ENCODE results near the gene AP4S1.
"Not testable (repeated sequence)": the region's sequence is repeated elsewhere in the genome, so short reads cannot be mapped to it uniquely, and the experiment has no call there.

The AP4S1 gene

GRCh38 chr14:31026077-31026449, 614 bp downstream of the AP4S1 start, which contains the start of gene STRN3:
STRN3 (minus strand) TSS chr14:31026379; CDS start chr14:31026185, 194 bp downstream.
- Histone ChIP-seq H3K27ac (ENCODE audit: low read length) (no peak within 1 kb of the TSS), H3K9me3 (ENCODE audit: control insufficient read depth, insufficient read depth, low read length) (no peaks in the 10 kb centered on the region), H3K27me3 (ENCODE audit: control insufficient read depth, insufficient read depth, low read length) (no peaks in the 10 kb centered on the region), H3K4me1 (ENCODE audit: control insufficient read depth, insufficient read depth, low read length) (no peaks in the 10 kb centered on the region), H3K4me3 (ENCODE audit: low read length) (peak within 1 kb of the TSS; percentile 99), H3K36me3 (ENCODE audit: control insufficient read depth, insufficient read depth, low read length) (no peaks in the 10 kb centered on the region)
- no CpG with 5 or more reads among the region's 31 CpGs for WGBS (ENCODE audit: insufficient coverage, insufficient read length)
- DNase-seq (ENCODE audit: low read depth, low spot score) = no peak

- no peaks in the 10 kb centered on the region for H3K27me3 ChIP-seq (ENCODE audit: control insufficient read depth, insufficient read depth, low read length)
- no peaks in the 10 kb centered on the region for H3K9me3 ChIP-seq (ENCODE audit: control insufficient read depth, insufficient read depth, low read length)
- WGBS (ENCODE audit: insufficient coverage, insufficient read length) = no CpG with 5 or more reads among the region's 48 CpGs
- no peaks in the 10 kb centered on the region for H3K36me3 ChIP-seq (ENCODE audit: control insufficient read depth, insufficient read depth, low read length)
- DNase-seq (ENCODE audit: low read depth, low spot score) = peak; percentile 97
- H3K4me1 ChIP-seq (ENCODE audit: control insufficient read depth, insufficient read depth, low read length) = no peaks in the 10 kb centered on the region
- H3K27ac ChIP-seq (ENCODE audit: low read length) = no peak overlapping the region
- H3K4me3 ChIP-seq (ENCODE audit: low read length) = peak overlapping the region; percentile 99; the same call in 1 of the 2 replicates
Measured at GRCh38 chr14:31026450-31027235, 1.2 kb downstream of the AP4S1 start.

- no peak for DNase-seq (ENCODE audit: low read depth, low spot score)
- no CpG with 5 or more reads among the region's 1 CpG for WGBS (ENCODE audit: insufficient coverage, insufficient read length)
- H3K4me3 ChIP-seq (ENCODE audit: low read length) = no peak overlapping the region
Measured at GRCh38 chr14:31027847-31028246, 2.4 kb downstream of the AP4S1 start.

GRCh38 chr14:31029016-31029970, 3.8 kb downstream of the AP4S1 start:
- no peaks in the 10 kb centered on the region for H3K9me3 ChIP-seq (ENCODE audit: control insufficient read depth, insufficient read depth, low read length)
- no peak overlapping the region for H3K4me3 ChIP-seq (ENCODE audit: low read length)
- no peak for DNase-seq (ENCODE audit: low read depth, low spot score)
- H3K27ac ChIP-seq (ENCODE audit: low read length) = no peak overlapping the region
- no CpG with 5 or more reads among the region's 3 CpGs for WGBS (ENCODE audit: insufficient coverage, insufficient read length)
- no peaks in the 10 kb centered on the region for H3K27me3 ChIP-seq (ENCODE audit: control insufficient read depth, insufficient read depth, low read length)
- H3K4me1 ChIP-seq (ENCODE audit: control insufficient read depth, insufficient read depth, low read length) = no peaks in the 10 kb centered on the region
- H3K36me3 ChIP-seq (ENCODE audit: control insufficient read depth, insufficient read depth, low read length) = no peaks in the 10 kb centered on the region

More at GRCh38 chr14:31027847-31028246, 2.4 kb downstream of the AP4S1 start:
- H3K4me1 ChIP-seq (ENCODE audit: control insufficient read depth, insufficient read depth, low read length) = no peaks in the 10 kb centered on the region
- H3K27me3 ChIP-seq (ENCODE audit: control insufficient read depth, insufficient read depth, low read length) = no peaks in the 10 kb centered on the region
- H3K27ac ChIP-seq (ENCODE audit: low read length) = no peak overlapping the region
- H3K9me3 ChIP-seq (ENCODE audit: control insufficient read depth, insufficient read depth, low read length) = no peaks in the 10 kb centered on the region
- H3K36me3 ChIP-seq (ENCODE audit: control insufficient read depth, insufficient read depth, low read length) = no peaks in the 10 kb centered on the region

GRCh38 chr14:31030469-31030868, 5.0 kb downstream of the AP4S1 start:
- no peak overlapping the region for H3K27ac ChIP-seq (ENCODE audit: low read length)
- no peaks in the 10 kb centered on the region for H3K27me3 ChIP-seq (ENCODE audit: control insufficient read depth, insufficient read depth, low read length)
- no CpG with 5 or more reads among the region's 5 CpGs for WGBS (ENCODE audit: insufficient coverage, insufficient read length)
- no peaks in the 10 kb centered on the region for H3K36me3 ChIP-seq (ENCODE audit: control insufficient read depth, insufficient read depth, low read length)
- DNase-seq (ENCODE audit: low read depth, low spot score) = no peak
- no peaks in the 10 kb centered on the region for H3K9me3 ChIP-seq (ENCODE audit: control insufficient read depth, insufficient read depth, low read length)
- no peak overlapping the region for H3K4me3 ChIP-seq (ENCODE audit: low read length)
- no peaks in the 10 kb centered on the region for H3K4me1 ChIP-seq (ENCODE audit: control insufficient read depth, insufficient read depth, low read length)

GRCh38 chr14:31036552-31036951, 11.1 kb downstream of the AP4S1 start:
- H3K27me3 ChIP-seq (ENCODE audit: control insufficient read depth, insufficient read depth, low read length) = no peaks in the 10 kb centered on the region
- H3K4me3 ChIP-seq (ENCODE audit: low read length) = no peak overlapping the region
- no peak for DNase-seq (ENCODE audit: low read depth, low spot score)
- H3K27ac ChIP-seq (ENCODE audit: low read length) = no peak overlapping the region
- H3K4me1 ChIP-seq (ENCODE audit: control insufficient read depth, insufficient read depth, low read length) = no peaks in the 10 kb centered on the region
- WGBS (ENCODE audit: insufficient coverage, insufficient read length) = no CpG with 5 or more reads among the region's 4 CpGs
- no peaks in the 10 kb centered on the region for H3K36me3 ChIP-seq (ENCODE audit: control insufficient read depth, insufficient read depth, low read length)
- no peaks in the 10 kb centered on the region for H3K9me3 ChIP-seq (ENCODE audit: control insufficient read depth, insufficient read depth, low read length)

GRCh38 chr14:31037709-31038221, 12.3 kb downstream of the AP4S1 start:
- H3K27ac ChIP-seq (ENCODE audit: low read length) = no peak overlapping the region
- H3K36me3 ChIP-seq (ENCODE audit: control insufficient read depth, insufficient read depth, low read length) = no peaks in the 10 kb centered on the region
- DNase-seq (ENCODE audit: low read depth, low spot score) = no peak
- H3K4me1 ChIP-seq (ENCODE audit: control insufficient read depth, insufficient read depth, low read length) = no peaks in the 10 kb centered on the region
- no CpG with 5 or more reads among the region's 1 CpG for WGBS (ENCODE audit: insufficient coverage, insufficient read length)
- H3K9me3 ChIP-seq (ENCODE audit: control insufficient read depth, insufficient read depth, low read length) = no peaks in the 10 kb centered on the region
- H3K4me3 ChIP-seq (ENCODE audit: low read length) = no peak overlapping the region
- H3K27me3 ChIP-seq (ENCODE audit: control insufficient read depth, insufficient read depth, low read length) = no peaks in the 10 kb centered on the region

GRCh38 chr14:31038521-31039166, 13.2 kb downstream of the AP4S1 start:
- H3K4me3 ChIP-seq (ENCODE audit: low read length) = no peak overlapping the region
- no peaks in the 10 kb centered on the region for H3K36me3 ChIP-seq (ENCODE audit: control insufficient read depth, insufficient read depth, low read length)
- WGBS (ENCODE audit: insufficient coverage, insufficient read length) = no CpG with 5 or more reads among the region's 3 CpGs
- DNase-seq (ENCODE audit: low read depth, low spot score) = no peak
- no peak overlapping the region for H3K27ac ChIP-seq (ENCODE audit: low read length)
- no peaks in the 10 kb centered on the region for H3K4me1 ChIP-seq (ENCODE audit: control insufficient read depth, insufficient read depth, low read length)
- no peaks in the 10 kb centered on the region for H3K9me3 ChIP-seq (ENCODE audit: control insufficient read depth, insufficient read depth, low read length)
- H3K27me3 ChIP-seq (ENCODE audit: control insufficient read depth, insufficient read depth, low read length) = no peaks in the 10 kb centered on the region

GRCh38 chr14:31042300-31042699, 16.9 kb downstream of the AP4S1 start:
- Histone ChIP-seq H3K4me1 (ENCODE audit: control insufficient read depth, insufficient read depth, low read length) (no peaks in the 10 kb centered on the region), H3K36me3 (ENCODE audit: control insufficient read depth, insufficient read depth, low read length) (no peaks in the 10 kb centered on the region), H3K27ac (ENCODE audit: low read length) (no peak overlapping the region), H3K27me3 (ENCODE audit: control insufficient read depth, insufficient read depth, low read length) (no peaks in the 10 kb centered on the region), H3K9me3 (ENCODE audit: control insufficient read depth, insufficient read depth, low read length) (no peaks in the 10 kb centered on the region), H3K4me3 (ENCODE audit: low read length) (no peak overlapping the region)
- no CpG with 5 or more reads among the region's 1 CpG for WGBS (ENCODE audit: insufficient coverage, insufficient read length)
- no peak for DNase-seq (ENCODE audit: low read depth, low spot score)

- H3K4me1 ChIP-seq (ENCODE audit: control insufficient read depth, insufficient read depth, low read length); H3K27me3 ChIP-seq (ENCODE audit: control insufficient read depth, insufficient read depth, low read length); H3K4me3 ChIP-seq (ENCODE audit: low read length); H3K9me3 ChIP-seq (ENCODE audit: control insufficient read depth, insufficient read depth, low read length); H3K27ac ChIP-seq (ENCODE audit: low read length); H3K36me3 ChIP-seq (ENCODE audit: control insufficient read depth, insufficient read depth, low read length); DNase-seq (ENCODE audit: low read depth, low spot score): not testable (repeated sequence)
- no CpG with 5 or more reads among the region's 10 CpGs for WGBS (ENCODE audit: insufficient coverage, insufficient read length)
Measured at GRCh38 chr14:31042893-31043292, 17.4 kb downstream of the AP4S1 start.

All from iPS DF 6.9 (cell line).